Heart left ventricle (tissue), 16 donors: ENCODE measurements around the gene KRT75. TPM values are rescaled to one million over a fixed set of nuclear protein-coding genes. Genes with fewer than 3 reads are reported as not detected.
A peak's percentile ranks its signal among the peaks of the same experiment; 100 is the strongest.

Experiments
- ATAC-seq, 4 donors: fragments of 200-7000 bp; cut with Tn5 transposase; one replicate each; pipeline ENCODE4 v1.9.1; 2020 to 2022; ENCODE audit warnings: moderate library complexity in 4 of 4, mild to moderate bottlenecking in 3 of 4, moderate number of reproducible peaks in 1 of 4
- DNase-seq, 5 donors: peaks; one replicate each; pipeline ENCODE4 v3.0.0-alpha.2; 2020
- H3K27ac ChIP-seq, 12 donors: fragments of 200-600 bp; sonication (generic) in 4 of 12; one replicate each; pipeline versions ENCODE4 v1.5.0 to v1.8.0; 2016 to 2022; ENCODE audit warnings: mild to moderate bottlenecking in 2 of 12
- H3K27me3 ChIP-seq, 9 donors: fragments of 200-600 bp; sonication (generic) in 2 of 9; one replicate each; pipeline versions ENCODE4 v1.5.1 to v1.8.0; 2016 to 2022; ENCODE audit warnings: mild to moderate bottlenecking in 3 of 9
- H3K36me3 ChIP-seq, 9 donors: fragments of 200-600 bp; sonication (generic) in 2 of 9; one replicate each; pipeline versions ENCODE4 v1.5.0 to v1.8.0; 2018 to 2022; ENCODE audit warnings: mild to moderate bottlenecking in 2 of 9
- H3K4me1 ChIP-seq, 12 donors: fragments of 200-600 bp; sonication (generic) in 4 of 12; one replicate each; pipeline versions ENCODE4 v1.5.0 to v1.8.0; 2016 to 2022; ENCODE audit warnings: mild to moderate bottlenecking in 3 of 12
- H3K4me3 ChIP-seq, 12 donors: fragments of 200-600 bp; sonication (generic) in 4 of 12; one replicate each; pipeline versions ENCODE4 v1.5.0 to v1.8.0; 2017 to 2022; ENCODE audit warnings: mild to moderate bottlenecking in 9 of 12, moderate library complexity in 4 of 12
- H3K9me3 ChIP-seq, 12 donors: fragments of 200-600 bp; sonication (generic) in 4 of 12; one replicate each; pipeline versions ENCODE4 v1.5.0 to v1.8.0; 2016 to 2022; ENCODE audit warnings: mild to moderate bottlenecking in 1 of 12
- POLR2A ChIP-seq, 2 donors: fragments of 450-650 bp; IDR thresholded peaks; one replicate each; pipeline ENCODE4 v1.6.1; 2017; ENCODE audit warnings: antibody characterized with exemption in 2 of 2, mild to moderate bottlenecking in 2 of 2, moderate library complexity in 2 of 2
- WGBS, 4 donors: extraction: QIAGEN DNeasy Blood & Tissue Kit in 2 of 4; methylation state at CpG; one replicate each; pipeline versions ENCODE4 v1.1.5 to v1.1.7; 2013 to 2018; 5-methylcytosine and 5-hydroxymethylcytosine counted together
- intact Hi-C, 10 donors: fragments of 100-400 bp; cut with DNase I; formaldehyde crosslinking; loops; one replicate each; pipeline versions ENCODE4 v1.11.1 to v1.14.2; 2022
- polyA plus RNA-seq, 2 donors: library from polyadenylated mRNA; stranded (reverse); fragments of 200-250 nt; gene quantifications; one replicate each; pipeline ENCODE4 v1.2.3, GENCODE V29; 2013
- total RNA-seq, 9 donors: library from RNA; depleted of rRNA in 2 of 9; stranded (reverse); fragments of >200 nt in 2 of 9; fragmentation: NEBNext Ultra II Directional in 3 of 9; extraction: Animal tissue kit (Norgen Biotek cat#: 25700) in 3 of 9; gene quantifications; one replicate each; pipeline versions ENCODE4 v1.1.0 to v1.2.4, GENCODE V29; 2016 to 2023
- TF ChIP-seq, protein P1 (sequence below), 12 donors: fragments of 200-600 bp; sonication (generic) in 4 of 12; IDR thresholded peaks; one replicate each; pipeline versions ENCODE4 v1.5.0 to v1.8.0; 2018 to 2022; ENCODE audit warnings: antibody characterized with exemption in 12 of 12, mild to moderate bottlenecking in 5 of 12
- donor health status: ischemic (EF 13 %, LVEDD 7.1; RV severe dilation, severe dysfunction).
- donor health status: healthy with polysubstance abuse.
- donor health status: DM: no; HTN: yes; CAD: no.
- donor health status: DM: no; HTN: no; CAD: no.
- donor health status: ischemic (EF 25% LVEDD 6.9; RV normal size, moderate dysfunction).
- donor health status: ischemic (EF 25% LVEDD 5.7; RV mildly dilated, moderate dysfunction).
- donor health status: healthy.
- donor health status: DM: yes; HTN: yes; CAD: no.
- donor health status: ischemic (EF 35%, LVEDD 5.7; RV mildly dilated, moderate dysfunction).
- donor health status: nonischemic (EF 11% LVEDD 7.7; RV severe dilation, severe dysfunction).
- donor health status: DM: yes; HTN: yes; CAD: no.
- donor health status: PGD.
- donor health status: ischemic (EF 29% LVEDD 5.4; RV normal size, mild dysfunction).
- donor health status: nonischemic (EF 23%, LVEDD 6.1; RV moderate dilation, normal function).

KRT75 gene
- total and polyA plus RNA-seq, 11 donors = not detected

DNA sequence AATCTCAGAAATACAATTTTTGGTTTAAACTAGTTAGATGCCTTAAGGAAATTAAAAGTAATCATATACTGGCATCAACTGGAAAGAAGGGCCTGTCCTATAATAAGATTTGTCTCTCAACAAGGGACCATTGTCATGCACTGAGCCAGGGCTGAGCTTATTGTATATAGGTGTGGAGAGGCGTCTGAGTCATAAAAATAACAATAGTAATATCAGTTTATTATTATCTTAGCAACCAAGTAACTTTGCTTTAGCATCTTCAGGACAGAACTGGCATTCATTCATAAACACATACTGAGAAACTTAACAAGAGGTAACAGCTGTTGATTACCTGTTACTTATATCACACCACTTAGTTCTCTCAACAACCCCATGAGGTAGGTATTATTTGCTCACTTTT lies 7.1 kb downstream of the KRT75 start:
- Histone ChIP-seq H3K9me3 (no peaks in the 10 kb centered on the region), H3K27ac (no peak overlapping the region), H3K4me3 (no peak overlapping the region), H3K4me1 (peaks cover 0 to 5% (median 0%) of the 10 kb centered on the region in 12 donors), H3K27me3 (peaks cover 0 to 17% (median 0%) of the 10 kb centered on the region in 9 donors), H3K36me3 (no peaks in the 10 kb centered on the region)
- WGBS, 4 donors = 73 to 88% (median 81%) methylated on average over 1 of the region's 1 CpG
- intact Hi-C loops = no loop called here
- no peak for ATAC-seq
- TF ChIP-seq POLR2A (IDR thresholded peaks at IDR 0.05) = no peak
- TF ChIP-seq, protein P1, sequence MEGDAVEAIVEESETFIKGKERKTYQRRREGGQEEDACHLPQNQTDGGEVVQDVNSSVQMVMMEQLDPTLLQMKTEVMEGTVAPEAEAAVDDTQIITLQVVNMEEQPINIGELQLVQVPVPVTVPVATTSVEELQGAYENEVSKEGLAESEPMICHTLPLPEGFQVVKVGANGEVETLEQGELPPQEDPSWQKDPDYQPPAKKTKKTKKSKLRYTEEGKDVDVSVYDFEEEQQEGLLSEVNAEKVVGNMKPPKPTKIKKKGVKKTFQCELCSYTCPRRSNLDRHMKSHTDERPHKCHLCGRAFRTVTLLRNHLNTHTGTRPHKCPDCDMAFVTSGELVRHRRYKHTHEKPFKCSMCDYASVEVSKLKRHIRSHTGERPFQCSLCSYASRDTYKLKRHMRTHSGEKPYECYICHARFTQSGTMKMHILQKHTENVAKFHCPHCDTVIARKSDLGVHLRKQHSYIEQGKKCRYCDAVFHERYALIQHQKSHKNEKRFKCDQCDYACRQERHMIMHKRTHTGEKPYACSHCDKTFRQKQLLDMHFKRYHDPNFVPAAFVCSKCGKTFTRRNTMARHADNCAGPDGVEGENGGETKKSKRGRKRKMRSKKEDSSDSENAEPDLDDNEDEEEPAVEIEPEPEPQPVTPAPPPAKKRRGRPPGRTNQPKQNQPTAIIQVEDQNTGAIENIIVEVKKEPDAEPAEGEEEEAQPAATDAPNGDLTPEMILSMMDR (IDR thresholded peaks at IDR 0.05) = no peak
- no peak for DNase-seq

DNA sequence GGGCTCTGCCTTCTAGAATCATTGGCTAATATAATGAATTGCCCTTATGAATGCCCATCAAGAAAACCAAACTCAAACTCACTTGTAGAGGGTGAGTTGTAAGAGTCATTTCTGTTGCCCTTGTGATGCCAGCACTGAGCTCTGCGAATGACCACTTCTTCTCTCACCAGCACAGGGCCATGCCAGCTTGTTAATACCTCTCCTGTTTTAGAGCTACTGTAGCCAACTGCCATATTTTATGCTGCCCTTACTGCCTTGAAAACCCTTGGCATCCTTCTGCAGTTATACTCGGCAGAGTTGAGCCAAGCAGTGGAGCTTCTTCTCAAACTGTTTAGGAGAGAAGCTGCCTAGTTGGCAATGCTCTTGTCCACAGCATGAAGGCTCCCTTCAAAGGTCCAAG lies 8.1 kb downstream of the KRT75 start:
- intact Hi-C loops = no loop called here
- WGBS, 4 donors = 89 to 100% (median 93%) methylated on average over 2 of the region's 2 CpGs

DNA sequence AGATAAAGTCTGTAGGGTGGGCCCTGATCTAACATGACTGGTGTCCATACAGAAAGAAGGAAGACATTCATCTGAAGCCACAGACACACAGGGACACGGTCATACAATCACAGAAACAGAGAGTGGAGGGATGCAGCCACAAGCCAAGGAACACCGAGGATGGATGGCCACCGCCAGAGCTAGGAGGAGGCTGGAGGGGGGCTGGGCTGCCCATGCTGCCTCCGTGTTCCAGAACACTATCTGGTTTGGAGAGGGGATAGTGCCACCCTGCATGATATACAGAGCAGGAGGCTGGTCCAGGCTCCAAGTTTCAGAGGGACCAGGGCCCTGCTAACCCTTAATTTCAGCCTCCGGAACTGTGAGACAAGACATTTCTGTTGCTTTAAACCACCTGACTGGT lies 8.7 kb downstream of the KRT75 start:
- Histone ChIP-seq H3K4me3 (no peak overlapping the region), H3K9me3 (no peaks in the 10 kb centered on the region), H3K4me1 (peaks cover 0 to 5% (median 0%) of the 10 kb centered on the region in 12 donors), H3K36me3 (no peaks in the 10 kb centered on the region), H3K27me3 (peaks cover 0 to 8% (median 0%) of the 10 kb centered on the region in 9 donors), H3K27ac (no peak overlapping the region)
- TF ChIP-seq POLR2A (IDR thresholded peaks at IDR 0.05) = no peak
- TF ChIP-seq, protein P1 (IDR thresholded peaks at IDR 0.05) = no peak
- no peak for DNase-seq
- intact Hi-C loops = no loop called here
- ATAC-seq = no peak
- 80 to 87% (median 85%) methylated on average over 5 of the region's 5 CpGs for WGBS, 4 donors

More for the DNA sequence above, 8.1 kb downstream of the KRT75 start:
- peaks cover 0 to 14% (median 0%) of the 10 kb centered on the region in 9 donors for H3K27me3 ChIP-seq
- H3K27ac ChIP-seq = peak overlapping the region in 1 of 12 donors; percentile 1
- H3K36me3 ChIP-seq = no peaks in the 10 kb centered on the region
- no peak for DNase-seq
- no peaks in the 10 kb centered on the region for H3K9me3 ChIP-seq
- ATAC-seq = no peak
- no peak for TF ChIP-seq POLR2A (IDR thresholded peaks at IDR 0.05)
- TF ChIP-seq, protein P1 (IDR thresholded peaks at IDR 0.05) = no peak
- H3K4me1 ChIP-seq = peaks cover 0 to 5% (median 0%) of the 10 kb centered on the region in 12 donors
- no peak overlapping the region for H3K4me3 ChIP-seq

DNA sequence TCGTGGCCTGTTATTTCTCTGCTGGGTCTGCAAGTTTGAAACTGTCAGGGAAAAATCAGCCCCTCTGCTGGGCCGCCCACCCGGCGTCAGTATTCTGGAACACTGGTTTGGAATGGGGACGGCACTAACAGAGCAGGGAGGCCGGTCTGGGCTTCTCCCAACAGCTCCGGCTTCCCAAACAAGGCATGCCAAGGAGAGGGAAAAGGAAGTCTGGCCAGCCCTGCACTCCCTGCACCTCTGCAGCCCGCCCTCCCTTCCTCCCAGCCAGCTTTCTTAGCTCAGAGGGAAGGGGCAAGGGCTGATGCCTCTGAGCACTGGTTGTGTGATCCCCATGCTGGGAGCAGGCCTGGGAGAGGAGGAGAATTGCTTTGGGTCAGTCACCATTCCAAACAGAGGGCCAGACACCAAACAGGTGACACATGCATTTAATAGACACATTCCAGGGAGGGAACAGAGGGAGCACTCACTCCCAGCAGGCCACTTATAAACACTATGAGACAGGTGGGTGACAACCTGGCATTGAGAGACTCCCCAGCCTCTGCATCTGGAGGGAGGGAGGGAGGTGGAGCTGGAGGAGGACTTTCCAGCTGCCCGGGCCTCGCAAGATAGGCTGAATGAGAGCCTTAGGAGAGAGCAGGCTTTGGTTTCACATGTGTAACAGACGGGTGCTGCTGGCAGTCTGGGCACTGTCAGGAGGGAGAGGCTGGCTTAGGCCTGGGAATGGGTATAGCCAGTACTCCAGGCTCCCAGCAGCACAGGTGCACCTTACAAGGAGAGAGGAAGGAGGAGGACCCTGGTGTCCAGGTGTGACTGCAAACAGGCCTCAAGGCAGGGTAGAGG lies 10.3 kb downstream of the KRT75 start:
- intact Hi-C loops = no loop called here
- H3K4me1 ChIP-seq = peaks cover 0 to 5% (median 0%) of the 10 kb centered on the region in 12 donors
- no peak overlapping the region for H3K4me3 ChIP-seq
- 53 to 62% (median 58%) methylated on average over 10 to 11 of the region's 11 CpGs for WGBS, 4 donors
- H3K9me3 ChIP-seq = no peaks in the 10 kb centered on the region
- H3K27me3 ChIP-seq = peaks cover 0 to 7% (median 0%) of the 10 kb centered on the region in 9 donors
- peak in 1 of 4 donors; percentile 34 for ATAC-seq
- peak overlapping the region in 2 of 12 donors; percentile 8 to 78 for H3K27ac ChIP-seq
- H3K36me3 ChIP-seq = no peaks in the 10 kb centered on the region
- no peak for DNase-seq
- TF ChIP-seq, protein P1 (IDR thresholded peaks at IDR 0.05) = no peak
- no peak for TF ChIP-seq POLR2A (IDR thresholded peaks at IDR 0.05)
